GM04504 (cell line): ENCODE data around the gene MRPS34.

Experiments
- DNase-seq: peaks from one replicate; pipeline ENCODE4 v3.0.0-alpha.2; 2012; ENCODE audit warnings: low read depth

The MRPS34 gene

GRCh38 chr16:1769402-1770300, 3.3 kb downstream of the MRPS34 start:
- no peak for DNase-seq

GRCh38 chr16:1768767-1769401, 4.0 kb downstream of the MRPS34 start:
- no peak for DNase-seq

DNA sequence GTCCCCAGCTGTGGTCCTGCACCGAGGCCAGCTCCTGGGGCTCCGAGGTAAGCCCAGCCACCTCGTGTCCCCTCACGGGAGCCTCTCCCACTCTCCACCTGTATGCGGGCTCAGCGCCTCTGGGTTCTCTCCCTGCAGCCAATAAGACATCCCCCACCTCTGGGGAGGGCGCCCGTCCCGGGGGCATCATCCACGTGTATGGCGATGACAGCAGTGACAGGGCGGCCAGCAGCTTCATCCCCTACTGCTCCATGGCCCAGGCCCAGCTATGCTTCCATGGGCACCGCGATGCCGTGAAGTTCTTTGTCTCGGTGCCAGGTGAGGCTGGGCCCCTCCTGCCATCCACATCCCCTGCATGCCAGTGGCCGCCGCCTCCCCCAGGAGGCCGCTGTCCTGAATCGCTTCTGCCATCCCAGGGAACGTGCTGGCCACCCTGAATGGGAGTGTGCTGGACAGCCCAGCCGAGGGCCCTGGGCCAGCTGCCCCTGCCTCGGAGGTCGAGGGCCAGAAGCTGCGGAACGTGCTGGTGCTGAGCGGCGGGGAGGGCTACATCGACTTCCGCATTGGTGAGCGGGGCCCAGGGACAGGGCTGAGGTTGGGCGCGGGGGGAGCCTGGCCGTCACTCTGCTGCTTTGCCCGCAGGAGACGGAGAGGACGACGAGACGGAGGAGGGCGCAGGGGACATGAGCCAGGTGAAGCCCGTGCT, 4.7 kb downstream of the MRPS34 start:
- no peak for DNase-seq

- DNase-seq = no peak
These were observed 5.6 kb downstream of the MRPS34 start for GRCh38 chr16:1767116-1767994.

DNA sequence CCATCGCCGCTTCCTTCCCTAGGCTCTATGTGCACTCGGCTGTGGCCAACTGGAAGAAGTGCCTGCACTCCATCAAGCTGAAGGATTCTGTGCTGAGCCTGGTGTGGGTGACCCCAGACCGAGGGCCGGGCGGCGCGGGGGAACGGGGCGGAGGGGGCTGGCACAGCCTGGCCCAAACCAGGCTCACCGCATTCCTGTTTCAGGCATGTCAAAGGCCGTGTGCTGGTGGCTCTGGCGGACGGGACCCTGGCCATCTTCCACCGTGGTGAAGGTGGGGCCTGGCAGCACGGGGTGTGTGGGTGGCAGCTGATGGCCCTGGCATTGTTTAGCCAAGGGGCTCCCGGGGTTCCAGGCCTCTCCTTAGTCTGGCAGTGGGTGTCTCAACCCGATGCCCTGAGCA, 6.2 kb downstream of the MRPS34 start:
- no peak for DNase-seq

DNA sequence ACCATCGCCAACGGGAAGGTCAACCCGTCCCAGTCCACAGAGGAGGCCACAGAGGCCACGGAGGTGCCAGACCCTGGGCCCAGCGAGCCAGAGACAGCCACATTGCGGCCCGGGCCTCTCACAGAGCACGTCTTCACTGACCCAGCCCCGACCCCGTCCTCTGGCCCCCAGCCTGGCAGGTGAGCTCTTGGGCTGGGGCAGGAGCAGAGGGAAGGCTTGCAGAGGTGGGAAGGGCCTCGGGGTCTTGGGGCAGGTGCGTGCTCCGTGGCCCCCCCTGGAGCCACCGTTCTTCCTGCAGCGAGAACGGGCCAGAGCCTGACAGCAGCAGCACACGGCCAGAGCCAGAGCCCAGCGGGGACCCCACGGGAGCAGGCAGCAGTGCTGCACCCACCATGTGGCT, 6.7 kb downstream of the MRPS34 start:
- DNase-seq = no peak

DNA sequence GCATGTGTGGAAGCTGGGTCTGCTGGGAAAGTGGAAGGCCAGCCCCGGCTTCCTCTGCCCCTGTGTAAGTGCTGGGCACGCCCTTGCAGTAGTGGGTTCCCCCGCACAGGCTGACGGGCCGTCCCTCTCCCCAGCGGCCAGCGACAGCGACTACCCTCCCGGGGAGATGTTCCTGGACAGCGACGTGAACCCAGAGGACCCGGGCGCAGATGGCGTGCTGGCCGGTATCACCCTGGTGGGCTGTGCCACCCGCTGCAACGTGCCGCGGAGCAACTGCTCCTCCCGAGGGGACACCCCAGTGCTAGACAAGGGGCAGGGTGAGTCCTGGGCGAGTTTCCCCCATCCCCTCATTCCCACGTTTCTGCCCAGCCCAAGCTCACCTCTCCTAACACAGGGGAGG, 7.1 kb downstream of the MRPS34 start:
- no peak for DNase-seq

GRCh38 chr16:1764971-1765370, 8.0 kb downstream of the MRPS34 start:
- DNase-seq = no peak

- DNase-seq = no peak
These were observed 9.1 kb downstream of the MRPS34 start for GRCh38 chr16:1763521-1764511.

- no peak for DNase-seq
These were observed 9.9 kb downstream of the MRPS34 start for GRCh38 chr16:1762879-1763520.

GRCh38 chr16:1762196-1762878, 10.6 kb downstream of the MRPS34 start:
- DNase-seq = no peak

DNA sequence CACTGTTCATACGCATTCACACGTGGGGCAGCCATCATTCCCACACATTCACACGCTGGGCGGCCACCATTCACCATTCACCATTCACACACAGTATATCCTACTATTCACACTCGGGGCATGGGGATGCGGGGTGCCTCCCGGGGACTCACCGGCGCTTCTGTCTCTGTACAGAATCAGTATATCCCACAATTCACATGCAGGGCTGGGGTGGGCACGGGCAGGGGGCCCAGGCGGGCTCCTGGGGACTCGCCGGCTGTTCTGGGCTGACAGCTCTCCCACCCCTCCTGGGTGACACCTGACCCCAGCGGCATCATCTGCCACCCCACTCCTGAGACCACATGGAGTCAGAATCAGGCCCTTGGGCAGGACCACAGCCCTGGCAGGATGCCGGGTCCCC, 11.2 kb downstream of the MRPS34 start:
- DNase-seq = no peak

- no peak for DNase-seq
These were observed 12.0 kb downstream of the MRPS34 start for GRCh38 chr16:1760911-1761310.

GRCh38 chr16:1759511-1759910, 13.4 kb downstream of the MRPS34 start:
- DNase-seq = no peak

DNA sequence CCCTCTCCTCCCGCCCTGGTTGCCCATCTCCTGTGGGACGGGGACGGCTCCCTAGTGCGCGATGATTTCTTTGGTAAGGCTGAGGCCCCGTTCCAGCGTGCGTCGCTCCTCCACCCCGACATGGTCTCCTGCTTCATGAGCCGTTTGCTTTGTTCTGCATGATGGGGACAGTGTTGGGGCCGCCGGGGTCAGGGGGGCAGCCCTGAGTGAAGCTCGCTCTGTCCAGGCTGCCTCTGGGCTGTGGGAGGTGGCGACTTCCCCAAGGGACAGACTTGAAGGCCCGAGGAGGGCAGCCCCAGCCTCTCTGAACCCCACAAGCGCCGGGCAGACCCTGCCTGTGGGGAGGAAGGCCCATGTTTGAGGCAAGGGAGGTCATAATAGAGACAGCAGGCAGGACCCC, 14.0 kb downstream of the MRPS34 start:
- DNase-seq = no peak

DNA sequence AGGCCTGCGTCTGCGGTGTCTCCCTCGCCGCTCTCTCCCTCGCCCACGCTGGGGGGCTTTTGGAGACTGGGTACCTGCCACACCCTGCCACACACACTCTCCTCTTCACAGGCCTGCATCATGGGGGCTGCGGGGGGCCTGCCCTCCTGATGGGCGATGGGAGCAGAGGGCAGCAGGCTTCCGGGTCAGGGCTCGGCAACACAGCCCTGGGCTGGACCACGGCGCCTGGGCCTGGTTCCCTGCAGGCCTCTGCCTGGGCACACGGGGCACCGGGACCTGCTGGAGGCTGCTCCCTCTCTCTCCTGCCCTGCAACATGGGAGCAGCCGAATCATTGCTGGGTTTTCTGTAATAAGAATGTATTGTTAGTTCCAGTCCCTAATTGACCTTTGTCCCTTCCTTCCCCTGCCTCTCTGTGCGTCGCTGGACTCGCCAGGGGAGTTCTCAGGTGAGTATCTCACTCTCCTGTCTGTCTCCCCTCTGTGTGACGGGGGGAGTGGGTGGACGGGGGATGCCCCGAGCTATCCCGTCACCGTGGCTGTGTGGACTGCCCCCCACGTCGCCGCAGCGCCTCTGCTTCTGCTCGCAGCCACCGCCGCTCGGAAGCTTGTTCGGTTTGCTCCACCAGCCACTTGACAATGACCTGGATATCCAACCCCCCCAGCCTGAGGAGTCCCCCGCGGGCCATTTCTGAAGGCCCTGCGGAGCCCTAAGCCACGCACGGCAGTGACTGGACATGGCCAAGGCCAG, 15.0 kb downstream of the MRPS34 start:
- DNase-seq = no peak

- DNase-seq = no peak
These were observed 18.7 kb downstream of the MRPS34 start for GRCh38 chr16:1754204-1754603.

DNA sequence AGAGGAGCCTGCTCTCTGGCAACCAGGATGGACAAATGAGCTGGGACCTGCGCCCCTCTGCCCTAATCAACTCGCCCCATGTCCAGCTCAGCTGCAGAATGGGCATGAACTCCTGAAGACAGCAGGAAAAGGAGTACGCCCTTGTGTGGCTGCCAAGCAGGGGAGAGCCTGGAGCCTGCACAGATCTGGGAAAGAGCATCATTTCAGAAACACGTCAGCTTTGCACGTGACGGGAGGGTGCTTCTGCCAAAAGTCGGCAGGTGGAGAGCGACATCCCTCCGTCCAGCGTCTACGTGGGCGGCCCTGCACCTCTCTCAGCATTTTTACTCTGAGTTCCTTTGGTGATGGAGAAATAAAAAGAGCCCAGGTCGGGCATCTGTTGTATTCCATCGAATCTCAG, 20.1 kb downstream of the MRPS34 start:
- DNase-seq = no peak

DNA sequence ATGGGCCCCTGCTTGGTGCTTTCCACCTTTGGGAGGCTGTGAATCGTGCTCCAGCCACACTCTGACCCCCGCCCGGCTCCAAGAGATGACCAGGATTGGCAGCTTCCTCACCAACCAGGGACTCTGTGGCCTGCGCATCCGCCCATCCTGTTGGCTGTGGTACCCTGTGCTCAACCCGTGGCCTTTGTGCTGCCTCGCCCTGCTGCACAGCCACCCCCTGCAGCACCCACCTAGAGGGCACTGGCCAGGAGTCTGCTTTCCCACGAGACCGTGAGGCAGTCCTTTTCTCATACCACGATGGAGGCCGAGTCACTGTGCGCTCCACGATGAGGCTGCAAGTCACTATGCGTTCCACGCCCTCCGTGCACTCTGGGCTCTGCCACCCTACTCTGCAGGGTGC, 21.0 kb downstream of the MRPS34 start:
- DNase-seq = no peak
